Stimulated activated CD4-positive, alpha-beta T cell treated with anti-CD3 and anti-CD28 coated beads, TNF-alpha, amount 100 ng/mL, for 4 hours (primary cell): ENCODE results near the gene OPCML.

Experiments used
- DNase-seq, 3 experiments: peaks; one replicate each; pipeline ENCODE4 v3.0.0-alpha.2; 2020; ENCODE audit warnings: low read depth in 3 of 3

OPCML gene

GRCh38 chr11:133531971-133532651, at the start of gene OPCML:
OPCML (minus strand) TSS chr11:133532501.
- no peak for DNase-seq

GRCh38 chr11:133581091-133581490, 48.8 kb upstream of the OPCML start:
- no peak for DNase-seq

- DNase-seq, result no peak
These were observed 47.1 kb upstream of the OPCML start for GRCh38 chr11:133579165-133580031.

DNA sequence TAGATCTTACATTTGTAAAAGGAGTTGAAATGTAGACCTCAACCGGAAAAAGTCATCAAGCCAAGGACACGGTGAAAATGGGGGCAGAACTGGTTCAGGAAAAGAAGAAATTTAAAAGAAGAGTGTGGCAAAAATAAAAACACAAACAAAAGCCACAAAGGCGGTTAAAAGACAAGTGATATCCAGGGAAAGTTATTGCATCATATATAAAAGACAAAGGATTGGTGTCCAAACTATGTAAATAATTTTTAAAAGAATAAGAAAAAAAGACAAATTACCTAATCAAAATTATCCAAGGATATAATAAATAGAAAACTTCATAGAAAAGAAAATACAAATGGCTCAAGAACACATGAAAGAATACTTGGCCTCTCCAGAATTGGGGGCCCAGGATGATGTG, 45.1 kb upstream of the OPCML start:
- no peak for DNase-seq

DNA sequence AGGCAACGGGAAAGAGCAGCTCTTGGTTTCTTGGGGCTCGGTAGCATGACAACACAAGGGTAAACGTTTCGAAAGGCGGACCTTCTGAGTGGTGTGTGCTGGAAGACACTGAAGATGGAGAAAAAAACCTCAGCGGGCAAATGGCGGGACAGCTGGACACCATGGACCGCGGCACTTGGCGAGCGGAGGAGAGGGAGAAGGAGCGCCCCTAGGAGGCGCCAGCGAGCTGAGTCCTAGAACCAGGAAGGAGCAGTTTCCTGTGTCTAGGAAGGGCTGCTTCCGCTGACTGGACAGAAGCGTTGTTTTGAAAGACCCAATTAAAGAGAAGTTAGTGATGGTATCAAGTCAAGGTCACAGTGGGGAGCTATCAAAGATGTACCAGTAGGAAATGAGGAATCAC, 44.0 kb upstream of the OPCML start:
- DNase-seq, result no peak

DNA sequence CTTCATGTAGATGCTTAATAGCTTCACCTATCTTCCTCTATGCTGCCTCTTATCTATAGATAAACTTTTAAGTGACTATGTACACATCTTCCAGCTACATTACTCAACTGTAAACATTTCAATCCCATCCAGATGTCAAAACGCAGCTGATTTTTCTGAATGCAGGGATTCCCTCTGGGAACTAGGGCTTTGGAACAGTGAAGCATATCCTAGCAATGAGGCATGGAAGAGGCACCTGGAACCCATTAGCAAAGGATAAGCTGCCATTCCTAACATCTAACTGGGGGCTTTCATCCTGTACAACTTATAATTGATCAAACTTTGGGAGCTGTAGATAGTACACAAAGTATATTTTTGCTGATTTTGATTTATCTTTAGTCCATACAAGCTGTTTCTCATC, 40.8 kb upstream of the OPCML start:
- no peak for DNase-seq

GRCh38 chr11:133570376-133570775, 38.1 kb upstream of the OPCML start:
- no peak for DNase-seq

DNA sequence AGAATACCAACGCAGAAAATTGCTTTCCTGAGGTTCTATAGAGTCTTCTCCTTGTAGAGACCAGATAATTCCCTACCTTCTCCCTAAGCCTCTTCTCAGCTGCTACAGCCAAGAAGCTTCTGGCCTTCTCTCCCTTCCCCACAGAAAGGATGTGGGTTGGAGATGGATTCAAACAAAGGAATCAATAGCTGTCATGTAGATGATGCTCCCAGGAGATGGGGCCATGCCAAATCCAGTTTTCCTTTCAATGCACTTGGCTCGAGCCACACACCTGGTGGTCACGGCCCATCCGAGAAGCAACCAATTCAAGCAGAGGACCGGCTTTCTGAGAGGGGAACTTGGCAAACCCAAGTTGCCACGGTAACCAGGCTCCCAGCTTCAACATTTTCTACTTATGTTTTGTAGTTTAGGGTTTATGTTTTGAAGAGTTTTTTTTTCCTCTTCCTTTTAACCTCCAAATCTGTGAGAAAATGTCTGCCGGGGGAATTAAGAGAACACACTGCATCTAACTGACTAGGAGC, 31.3 kb upstream of the OPCML start:
- DNase-seq, result no peak

GRCh38 chr11:133560472-133560855, 28.2 kb upstream of the OPCML start:
- no peak for DNase-seq

DNA sequence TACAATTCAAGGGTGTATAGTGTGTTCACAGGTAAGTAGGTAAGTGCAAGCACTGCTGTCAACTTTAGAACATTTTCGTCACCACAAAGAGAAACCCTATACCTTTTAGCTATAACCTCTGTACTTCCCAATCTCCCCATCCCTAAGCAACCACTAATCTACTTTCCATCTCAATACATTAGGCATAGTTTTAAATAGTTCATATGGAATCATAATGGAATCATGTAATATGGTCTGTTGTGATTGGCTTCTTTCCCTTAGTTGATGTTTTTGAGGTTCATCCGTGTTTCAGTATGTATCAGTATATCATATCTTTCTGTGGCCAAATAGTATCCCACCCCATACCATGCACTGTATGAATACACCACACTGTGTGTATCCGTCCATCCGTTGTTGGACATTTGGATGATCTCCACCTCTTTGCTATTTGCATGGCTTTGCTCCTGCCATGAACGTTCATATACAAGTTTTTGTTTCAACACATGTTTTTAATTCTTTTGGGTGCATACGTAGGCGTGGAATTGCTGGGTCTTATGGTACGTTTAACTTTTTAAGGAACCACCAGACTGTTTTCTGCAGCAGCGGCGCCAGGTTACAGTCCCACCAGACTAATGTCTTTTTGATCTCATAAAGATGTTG, 27.7 kb upstream of the OPCML start:
- DNase-seq, result no peak

DNA sequence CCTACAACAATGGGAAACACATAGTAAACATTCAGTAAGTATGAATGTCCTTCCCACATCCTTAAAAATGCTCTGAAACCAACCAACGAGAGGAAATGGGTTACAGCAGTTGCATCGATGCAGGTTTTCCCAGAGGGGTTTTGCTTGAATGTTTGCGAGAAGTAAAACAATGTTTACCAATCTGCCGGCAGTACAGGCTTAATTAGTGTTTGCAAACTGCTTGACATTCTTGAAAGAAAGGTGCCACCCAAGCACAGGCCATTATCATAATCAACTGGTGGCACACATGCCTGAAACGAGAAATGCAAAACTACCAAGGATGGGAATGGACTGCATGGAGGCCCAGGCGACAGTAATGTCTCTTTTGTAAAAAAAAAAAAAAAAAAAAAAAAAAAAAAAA, 27.1 kb upstream of the OPCML start:
- DNase-seq, result no peak

DNA sequence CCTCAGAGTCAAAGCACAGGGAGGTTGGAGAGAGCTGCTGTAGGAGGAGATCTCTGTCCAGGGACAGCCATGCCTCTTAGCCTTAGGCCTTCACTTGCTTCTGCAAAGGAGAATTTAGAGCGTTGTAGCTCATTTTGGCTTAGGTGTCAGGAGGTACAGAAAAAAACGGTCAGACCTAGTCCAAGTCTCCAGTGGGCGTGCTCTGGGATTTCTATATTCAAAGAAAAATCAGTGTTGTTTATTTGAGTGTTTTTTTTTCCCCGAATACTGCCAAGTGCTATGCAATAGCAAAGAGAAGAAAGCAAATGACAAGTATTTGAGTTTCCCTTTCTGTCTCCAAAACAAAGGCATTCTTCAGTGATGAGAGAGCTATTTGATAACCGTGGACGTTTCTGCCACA, 22.7 kb upstream of the OPCML start:
- no peak for DNase-seq

GRCh38 chr11:133553885-133554740, 21.8 kb upstream of the OPCML start:
- DNase-seq, result no peak

DNA sequence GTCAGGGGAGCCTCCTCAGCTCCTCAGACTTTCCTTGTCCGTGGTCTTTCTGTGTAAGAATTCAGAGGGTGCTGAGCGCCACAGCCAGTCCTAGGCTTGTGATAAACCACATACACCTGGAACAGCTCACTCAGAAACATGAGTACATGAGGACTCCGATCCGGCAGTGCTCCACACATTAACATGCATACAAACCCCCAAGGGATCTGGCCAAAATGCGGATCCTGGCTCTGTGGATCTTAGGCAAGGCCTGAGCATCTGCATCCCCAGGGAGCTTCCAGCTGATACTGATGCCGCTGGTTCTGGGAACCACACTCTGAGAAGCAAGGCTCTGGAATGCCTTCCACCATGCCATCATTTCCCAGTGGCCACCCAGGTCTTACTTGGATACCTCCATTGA, 20.6 kb upstream of the OPCML start:
- no peak for DNase-seq

DNA sequence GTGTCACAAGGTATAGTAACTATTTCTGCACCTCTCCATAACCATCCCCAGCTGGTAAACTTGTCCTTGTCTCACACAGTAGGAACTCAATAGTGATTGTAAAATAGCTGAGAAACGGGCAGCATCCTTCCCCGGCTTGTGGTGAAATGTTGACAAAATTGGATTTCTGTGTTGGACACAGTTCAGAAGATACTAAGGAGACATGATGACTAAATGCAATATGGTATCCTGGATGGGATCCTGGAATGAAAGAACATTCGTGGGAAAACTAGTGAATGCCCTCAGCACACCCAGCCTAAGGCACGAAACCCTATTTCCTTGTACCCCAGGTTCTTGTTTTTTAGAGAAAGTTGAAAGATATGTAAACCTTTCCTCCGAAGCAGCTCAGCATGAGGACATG, 18.8 kb upstream of the OPCML start:
- no peak for DNase-seq

GRCh38 chr11:133549826-133550225, 17.5 kb upstream of the OPCML start:
- no peak for DNase-seq

DNA sequence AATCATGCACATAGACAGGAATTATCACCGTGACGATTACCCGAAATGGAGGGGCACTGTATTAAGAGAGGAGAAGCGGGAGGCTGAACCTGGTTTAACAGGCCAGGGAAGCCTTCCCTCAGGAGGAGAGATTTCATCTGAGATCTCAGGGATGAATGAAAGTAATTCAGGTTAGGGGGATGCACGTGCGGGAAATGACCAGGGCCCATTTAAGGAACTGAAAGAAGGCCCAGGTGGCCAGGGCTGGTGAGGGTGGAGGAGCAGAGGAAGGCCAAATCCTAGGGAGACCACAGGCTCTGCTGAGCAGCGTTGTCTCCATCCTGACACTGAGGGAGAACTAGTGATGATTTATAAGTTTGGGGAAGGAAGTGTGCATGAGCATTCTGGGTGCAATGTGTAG, 16.3 kb upstream of the OPCML start:
- DNase-seq, result no peak

- DNase-seq, result no peak
These were observed 15.7 kb upstream of the OPCML start for GRCh38 chr11:133547808-133548494.

GRCh38 chr11:133545199-133545803, 13.0 kb upstream of the OPCML start:
- DNase-seq, result no peak

GRCh38 chr11:133541720-133542095, 9.4 kb upstream of the OPCML start:
- DNase-seq, result no peak
